ENCODE results near the gene NAGA. TPM values are rescaled to one million over a fixed set of nuclear protein-coding genes. Genes with fewer than 3 reads are reported as not detected.
A peak's percentile ranks its signal among the peaks of the same experiment; 100 is the strongest.
"Not testable (repeated sequence)": the region's sequence is repeated elsewhere in the genome, so short reads cannot be mapped to it uniquely, and the experiment has no call there.

The NAGA gene
- total and polyA plus RNA-seq, 2 donors (not counting 3 experiments of a cell fraction or from before 2014, with no cell fraction given): 29.0 to 63.4 TPM

DNA sequence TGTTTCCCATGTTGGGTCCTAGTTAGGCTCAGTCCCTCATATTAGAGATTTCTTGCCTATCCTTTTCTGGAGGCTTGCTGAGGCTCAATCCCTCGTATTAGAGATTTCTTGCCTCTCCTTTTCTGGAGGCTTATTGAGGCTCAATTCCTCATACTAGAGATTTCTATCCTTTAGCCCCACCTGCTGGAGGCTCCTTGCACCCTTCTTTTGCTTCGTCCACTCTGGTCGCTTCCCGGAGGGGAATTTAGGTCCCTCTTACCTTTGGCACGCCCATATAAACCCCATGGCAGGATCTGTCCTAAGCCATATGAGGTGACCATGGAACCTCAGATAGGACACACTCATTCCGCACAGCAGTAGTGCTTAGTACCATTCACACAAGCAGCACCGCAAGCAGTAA is 44.1 kb upstream of the NAGA start:
- intact Hi-C loops (cut with micrococcal nuclease) (loop anchor here (1.0 to 10.0 kb wide), 4 partner anchors 23 to 420 kb away; partner anchors contain the start of gene MEI1), dilution Hi-C loops (cut with MboI; ENCODE audit: extremely low pct_ligation_motif_present, low sequenced_read_pairs) (no loop called here)
- Histone ChIP-seq H3K4me3 (replicated peaks in 1 of 3; ENCODE audit: insufficient read depth in 1 of 3, low read depth in 1 of 3, low read length in 3 of 3) (no peak overlapping the region), H4K20me1 (replicated peaks; ENCODE audit: control insufficient read depth, extremely low read depth, insufficient read depth, low read length) (no peaks in the 10 kb centered on the region), H3K4me1 (ENCODE audit: control insufficient read depth, extremely low read depth, insufficient read depth, low read length) (no peaks in the 10 kb centered on the region), H2AFZ (ENCODE audit: low read depth, low read length) (no peak overlapping the region), H3K9me1 (replicated peaks; ENCODE audit: control insufficient read depth, extremely low read depth, insufficient read depth, low read length) (no peaks in the 10 kb centered on the region), H3K36me3 (ENCODE audit: control insufficient read depth in 2 of 2, extremely low read depth in 1 of 2, insufficient read depth in 2 of 2, low read length in 2 of 2) (no peaks in the 10 kb centered on the region), H3K27ac (ENCODE audit: insufficient read depth, low read depth, low read length) (no peak overlapping the region), H3K9me3 (replicated peaks; ENCODE audit: control insufficient read depth, insufficient read depth, low read length) (no peaks in the 10 kb centered on the region), H3K9ac (replicated peaks; ENCODE audit: extremely low read depth, insufficient read depth, low read length) (no peak overlapping the region), H3K79me2 (ENCODE audit: control insufficient read depth, insufficient read depth, low read length) (no peaks in the 10 kb centered on the region), H3K27me3 (ENCODE audit: control insufficient read depth in 2 of 2, insufficient read depth in 2 of 2, low read length in 2 of 2) (no peaks in the 10 kb centered on the region), H3K4me2 (ENCODE audit: insufficient read depth, low read length) (no peak overlapping the region)
- POLR2A ChIA-PET: no interaction called here
- DNase-seq (ENCODE audit: low read depth, low spot score) (peak; percentile 41), FAIRE-seq (peak; percentile 66)
- BruUV-seq (replicated peaks): no TSS peak
- CTCF ChIA-PET: interaction anchor here (1.0 kb wide), 2 partner anchors 24 to 169 kb away, joined by 3 read pairs; no protein-coding TSS in a partner anchor
- no peak for TF ChIP-seq FOS (IDR thresholded peaks at IDR 0.05; ENCODE audit: borderline replicate concordance, insufficient read depth, low read length)
- TF ChIP-seq, protein P1, sequence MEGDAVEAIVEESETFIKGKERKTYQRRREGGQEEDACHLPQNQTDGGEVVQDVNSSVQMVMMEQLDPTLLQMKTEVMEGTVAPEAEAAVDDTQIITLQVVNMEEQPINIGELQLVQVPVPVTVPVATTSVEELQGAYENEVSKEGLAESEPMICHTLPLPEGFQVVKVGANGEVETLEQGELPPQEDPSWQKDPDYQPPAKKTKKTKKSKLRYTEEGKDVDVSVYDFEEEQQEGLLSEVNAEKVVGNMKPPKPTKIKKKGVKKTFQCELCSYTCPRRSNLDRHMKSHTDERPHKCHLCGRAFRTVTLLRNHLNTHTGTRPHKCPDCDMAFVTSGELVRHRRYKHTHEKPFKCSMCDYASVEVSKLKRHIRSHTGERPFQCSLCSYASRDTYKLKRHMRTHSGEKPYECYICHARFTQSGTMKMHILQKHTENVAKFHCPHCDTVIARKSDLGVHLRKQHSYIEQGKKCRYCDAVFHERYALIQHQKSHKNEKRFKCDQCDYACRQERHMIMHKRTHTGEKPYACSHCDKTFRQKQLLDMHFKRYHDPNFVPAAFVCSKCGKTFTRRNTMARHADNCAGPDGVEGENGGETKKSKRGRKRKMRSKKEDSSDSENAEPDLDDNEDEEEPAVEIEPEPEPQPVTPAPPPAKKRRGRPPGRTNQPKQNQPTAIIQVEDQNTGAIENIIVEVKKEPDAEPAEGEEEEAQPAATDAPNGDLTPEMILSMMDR (IDR thresholded peaks at IDR 0.05; ENCODE audit: extremely low read depth in 1 of 2, insufficient read depth in 1 of 2, low read depth in 1 of 2, low read length in 2 of 2): peak; percentile 32 to 56

GRCh38 chr22:42112793-42113192 is 42.2 kb upstream of the NAGA start:
- dilution Hi-C loops (cut with MboI; ENCODE audit: extremely low pct_ligation_motif_present, low sequenced_read_pairs); H3K79me2 ChIP-seq (ENCODE audit: control insufficient read depth, insufficient read depth, low read length); H3K9me3 ChIP-seq (replicated peaks; ENCODE audit: control insufficient read depth, insufficient read depth, low read length); H3K36me3 ChIP-seq (ENCODE audit: control insufficient read depth in 2 of 2, extremely low read depth in 1 of 2, insufficient read depth in 2 of 2, low read length in 2 of 2); H3K27ac ChIP-seq (ENCODE audit: insufficient read depth, low read depth, low read length); H2AFZ ChIP-seq (ENCODE audit: low read depth, low read length); POLR2A ChIA-PET; H4K20me1 ChIP-seq (replicated peaks; ENCODE audit: control insufficient read depth, extremely low read depth, insufficient read depth, low read length); BruUV-seq (replicated peaks); H3K4me3 ChIP-seq (replicated peaks in 1 of 3; ENCODE audit: insufficient read depth in 1 of 3, low read depth in 1 of 3, low read length in 3 of 3); FAIRE-seq; H3K9me1 ChIP-seq (replicated peaks; ENCODE audit: control insufficient read depth, extremely low read depth, insufficient read depth, low read length); H3K4me1 ChIP-seq (ENCODE audit: control insufficient read depth, extremely low read depth, insufficient read depth, low read length); H3K4me2 ChIP-seq (ENCODE audit: insufficient read depth, low read length); H3K27me3 ChIP-seq (ENCODE audit: control insufficient read depth in 2 of 2, insufficient read depth in 2 of 2, low read length in 2 of 2); H3K9ac ChIP-seq (replicated peaks; ENCODE audit: extremely low read depth, insufficient read depth, low read length): not testable (repeated sequence)
- intact Hi-C loops (cut with micrococcal nuclease): loop anchor here (10.0 kb wide), 1 partner anchor 418 kb away; the partner anchor contains the start of gene MEI1
- CTCF ChIA-PET: interaction anchor here (0.6 to 5.1 kb wide), 20 partner anchors 9 to 416 kb away, joined by 3 to 83 read pairs (median 4); partner anchors contain the start of genes CENPM, NDUFA6, SEPTIN3 and SHISA8
- peak; percentile 30 for DNase-seq (ENCODE audit: low read depth, low spot score)
- TF ChIP-seq, protein P1 (IDR thresholded peaks at IDR 0.05; ENCODE audit: extremely low read depth in 1 of 2, insufficient read depth in 1 of 2, low read depth in 1 of 2, low read length in 2 of 2): peak in 1 of 2 donors; percentile 35

All from endothelial cell of umbilical vein (primary cell).